CD4-positive, alpha-beta T cell treated with Interleukin-4 for 4 hours (primary cell): ENCODE results near the gene POM121L2.

Source experiments
- DNase-seq: peaks from one replicate; pipeline ENCODE4 v3.0.0-alpha.2; 2020

Gene POM121L2

DNA sequence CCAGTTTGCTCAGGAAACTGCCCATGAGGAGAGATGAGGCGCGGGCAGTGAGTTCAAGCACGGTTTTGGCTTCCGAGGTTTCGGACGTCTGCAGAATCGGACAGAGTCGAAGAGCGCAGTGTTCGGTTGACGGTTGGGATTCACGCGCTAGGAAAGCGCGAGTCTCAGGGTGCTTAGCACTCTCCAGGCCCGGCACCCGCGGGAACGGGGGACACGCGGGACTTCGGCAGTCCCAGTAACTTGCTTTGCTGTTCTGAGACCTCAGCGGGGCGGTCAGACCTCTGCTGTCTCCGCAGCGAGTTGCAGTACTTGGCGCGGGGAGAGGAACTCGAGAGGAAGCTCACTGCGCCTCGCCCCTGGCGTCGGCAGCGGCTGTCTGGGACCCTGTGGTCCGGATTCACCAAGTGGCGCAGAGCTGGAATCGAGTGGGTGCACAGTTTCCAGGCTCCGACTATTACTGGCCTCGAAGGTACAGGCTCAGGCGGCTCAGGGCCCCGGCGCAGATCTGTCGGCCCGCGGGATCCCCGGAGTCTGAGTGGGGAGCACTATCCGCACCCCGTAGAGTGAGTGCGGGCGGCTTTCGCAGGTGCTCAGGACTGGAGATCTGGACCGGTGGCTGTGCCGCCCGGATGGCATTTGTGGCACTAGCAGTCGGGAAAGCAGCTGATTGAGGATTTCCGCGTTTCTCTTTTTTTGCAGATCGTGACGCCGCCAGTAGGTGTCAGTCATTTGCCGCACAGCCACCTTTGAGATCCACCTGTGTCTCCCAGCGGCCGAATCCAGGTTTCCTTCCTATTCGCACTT lies at the start of gene POM121L2:
TSS of gene POM121L2 (minus strand) at position 128 of the 804 bp plus-strand sequence. CDS start at position 25, 103 bp downstream.
- DNase-seq = peak; percentile 65

DNA sequence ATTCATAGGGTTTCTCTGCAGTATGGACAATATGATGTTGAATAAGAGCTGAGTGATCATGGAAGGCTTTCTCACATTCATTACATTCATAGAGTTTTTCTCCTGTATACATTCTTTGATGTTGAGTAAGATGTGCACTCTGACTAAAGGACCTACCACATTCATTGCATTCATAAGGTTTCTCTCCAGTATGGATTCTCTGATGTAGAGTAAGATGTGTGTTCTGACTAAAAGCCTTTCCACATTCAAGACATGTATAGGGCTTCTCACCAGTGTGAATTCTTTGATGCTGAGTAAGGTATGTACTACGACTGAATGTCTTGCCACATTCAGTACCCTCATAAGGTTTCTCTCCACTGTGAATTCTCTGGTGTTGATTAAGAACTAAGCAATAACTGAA lies 47.2 kb upstream of the POM121L2 start:
- DNase-seq = no peak

DNA sequence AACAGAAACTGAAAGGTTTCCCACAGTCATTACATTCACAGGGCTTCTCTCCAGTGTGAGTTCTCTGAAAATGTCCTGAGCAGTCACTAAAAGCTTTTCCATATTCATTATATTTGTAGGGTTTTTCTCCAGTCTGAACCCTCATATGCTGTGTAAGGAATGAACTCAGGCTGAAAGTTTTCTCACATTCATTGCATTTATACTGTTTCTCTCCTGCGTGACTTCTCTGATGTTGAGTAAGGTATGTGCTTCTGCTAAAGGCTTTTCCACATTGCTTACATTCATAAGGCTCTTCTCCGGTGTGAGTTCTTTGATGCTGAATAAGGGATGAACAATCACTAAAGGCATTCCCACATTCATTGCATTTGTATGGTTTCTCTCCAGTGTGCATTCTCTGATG lies 46.7 kb upstream of the POM121L2 start:
- DNase-seq = no peak

DNA sequence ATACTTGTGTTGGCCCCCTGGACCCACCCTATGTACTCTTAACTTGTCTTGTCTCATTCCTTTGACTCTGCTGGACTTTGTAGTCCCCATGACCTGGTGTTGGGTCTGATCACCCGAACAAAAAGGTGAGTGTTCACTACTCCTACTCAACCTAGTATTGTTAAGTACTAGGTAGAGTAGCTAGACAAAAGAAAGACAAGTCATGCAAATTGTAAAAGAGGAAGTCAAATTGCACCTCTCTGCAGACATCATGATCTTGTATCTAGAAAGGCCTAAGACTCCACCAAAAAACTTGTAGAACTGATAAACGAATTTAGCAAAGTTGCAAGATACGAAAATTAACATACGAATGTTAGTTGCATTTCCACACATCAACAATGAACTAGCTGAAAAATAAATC lies 40.8 kb upstream of the POM121L2 start:
- no peak for DNase-seq

DNA sequence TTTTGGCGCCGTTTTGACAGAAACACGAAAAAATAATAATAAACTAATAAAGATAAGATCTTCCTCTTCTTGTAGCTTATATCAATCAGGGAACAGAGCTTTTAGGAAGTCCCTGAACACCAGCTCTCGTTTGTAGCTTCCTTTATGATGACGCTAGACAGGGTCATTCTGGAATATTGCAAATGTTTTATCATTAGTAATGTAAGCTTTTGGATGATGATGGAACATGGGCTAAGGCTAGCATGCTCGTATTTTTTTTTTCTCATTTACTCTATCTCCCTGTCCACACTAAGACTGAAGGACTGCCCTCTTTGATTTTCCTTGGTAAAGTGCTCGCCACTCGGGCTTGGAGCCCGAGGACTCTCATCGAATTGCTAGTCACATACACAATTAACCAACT lies 22.1 kb upstream of the POM121L2 start:
- no peak for DNase-seq

DNA sequence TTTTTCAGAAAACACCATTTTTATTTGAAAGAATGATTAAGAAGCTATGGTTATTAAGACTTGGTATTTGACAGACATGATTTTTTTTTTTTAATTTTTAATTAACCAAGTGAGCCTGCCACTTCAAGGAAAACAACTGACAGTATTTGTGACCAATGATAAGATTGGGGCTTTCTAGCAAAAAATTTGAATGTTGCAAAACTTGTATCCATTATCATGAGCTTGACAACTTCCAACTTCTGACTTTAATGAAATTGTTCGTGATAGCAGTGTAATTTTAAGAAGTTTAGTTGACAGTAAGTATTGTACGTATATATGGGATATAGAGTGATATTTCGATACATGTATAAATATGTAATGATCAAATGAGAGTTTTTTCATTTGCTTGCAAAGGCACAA lies 21.6 kb upstream of the POM121L2 start:
- no peak for DNase-seq

DNA sequence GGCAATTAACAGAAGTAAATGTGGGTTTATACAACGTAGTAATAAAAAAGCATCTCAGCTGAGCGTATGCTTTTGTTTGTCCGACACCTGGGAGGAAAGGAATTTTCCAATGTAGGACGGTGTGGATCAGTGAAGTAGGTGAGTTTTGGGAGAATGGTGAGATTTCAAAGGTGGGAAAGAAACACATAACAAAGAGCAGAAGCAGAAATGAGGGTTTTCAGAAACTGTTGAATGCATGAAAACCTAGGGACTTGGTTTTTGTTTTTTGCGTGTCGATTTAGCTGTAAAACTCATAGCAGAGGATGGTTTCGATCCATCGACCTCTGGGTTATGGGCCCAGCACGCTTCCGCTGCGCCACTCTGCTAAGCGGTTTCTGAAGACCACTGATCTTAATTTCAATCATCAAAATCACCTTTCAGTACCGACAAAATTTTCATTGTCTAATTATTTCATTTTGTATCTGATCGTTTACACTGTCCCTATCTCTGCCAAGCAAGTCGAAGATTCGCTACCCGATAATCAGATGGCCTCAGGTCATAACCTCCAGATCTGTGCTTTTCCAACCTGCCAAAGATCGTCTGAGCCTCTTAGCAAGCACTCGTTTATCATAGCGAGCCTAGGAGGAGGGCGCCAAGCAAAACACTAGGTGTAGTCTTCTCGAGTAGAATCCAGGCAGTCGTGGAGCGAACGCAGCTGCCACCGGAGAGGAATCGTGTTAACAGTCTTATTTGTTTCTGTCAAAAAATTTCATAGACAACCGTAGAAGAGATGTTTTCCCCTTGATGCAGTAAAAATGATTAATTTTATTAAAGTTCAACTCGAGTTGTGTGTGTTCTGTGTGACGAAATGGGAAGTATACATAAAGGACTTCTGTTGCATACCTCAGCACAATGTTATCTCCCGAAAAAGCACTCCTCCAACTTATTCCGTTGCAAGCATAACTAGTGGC lies 20.9 kb upstream of the POM121L2 start:
- DNase-seq = peak; percentile 28

DNA sequence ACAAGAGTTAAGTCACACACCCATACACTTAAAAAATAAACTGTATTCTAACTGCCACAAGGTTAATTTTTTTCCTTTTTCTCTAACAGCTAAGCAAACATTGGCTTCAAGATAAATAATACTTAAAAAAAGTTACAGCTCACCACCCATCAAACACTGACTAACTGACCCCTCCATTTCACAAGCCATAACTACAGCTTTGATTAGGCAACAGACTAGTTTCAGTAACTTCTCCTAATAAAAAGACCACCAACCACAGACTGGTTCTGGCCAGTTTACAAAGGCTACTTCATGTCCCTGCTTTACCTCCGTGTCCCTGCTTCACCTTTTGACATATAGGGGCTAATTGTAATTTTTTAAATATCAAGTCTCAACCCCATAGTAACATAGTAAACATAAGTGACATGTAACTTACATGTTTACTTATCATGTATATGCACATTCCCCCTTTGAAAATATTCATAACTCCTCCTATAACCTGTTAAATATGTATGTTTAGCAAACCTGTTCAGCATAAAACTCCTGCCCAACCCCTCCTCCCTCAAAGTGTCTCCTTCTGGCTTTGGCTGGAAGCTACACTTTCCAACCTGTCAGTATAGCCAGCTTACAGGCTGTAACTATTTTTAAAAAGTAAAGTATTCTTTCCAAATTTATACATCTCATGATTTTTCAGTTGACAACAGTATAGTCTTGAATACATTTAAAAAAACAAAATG lies 15.1 kb upstream of the POM121L2 start:
- no peak for DNase-seq

DNA sequence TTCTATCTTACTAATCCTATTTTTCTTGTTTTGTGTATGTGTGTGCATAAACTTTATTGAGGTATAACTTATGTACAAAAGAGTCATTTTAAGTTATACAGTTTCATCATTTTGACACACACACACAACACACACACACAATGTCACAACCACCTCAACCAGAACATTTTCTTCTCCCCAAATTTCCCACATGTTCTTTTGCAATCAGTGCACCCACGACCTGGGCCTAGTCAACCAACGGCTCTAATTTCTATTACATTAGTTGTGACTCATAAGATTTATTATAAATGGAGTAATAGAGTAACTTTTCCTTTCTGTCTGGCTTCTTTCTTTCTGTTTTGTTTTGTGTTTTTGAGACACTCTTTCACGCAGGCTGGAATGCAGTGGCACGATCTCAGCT lies 9.8 kb upstream of the POM121L2 start:
- no peak for DNase-seq

DNA sequence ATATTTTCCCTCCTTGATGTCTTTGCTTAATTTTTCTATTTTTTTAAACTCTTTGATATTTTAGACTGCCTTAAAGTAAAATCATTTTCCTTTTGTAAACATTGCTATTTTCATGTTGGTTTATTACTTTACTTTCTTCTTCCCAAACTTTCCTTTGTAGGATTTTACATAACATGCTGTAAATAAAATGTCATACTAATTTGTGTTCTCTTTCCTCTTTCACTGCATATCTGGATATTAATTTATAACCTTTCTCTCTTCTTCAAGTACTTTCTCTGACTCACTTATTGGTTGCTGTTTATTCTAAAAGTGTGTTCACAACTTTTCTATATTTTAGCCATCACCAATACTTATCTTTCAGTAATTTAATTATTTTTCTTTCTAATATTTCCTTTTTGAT lies 9.3 kb upstream of the POM121L2 start:
- no peak for DNase-seq

DNA sequence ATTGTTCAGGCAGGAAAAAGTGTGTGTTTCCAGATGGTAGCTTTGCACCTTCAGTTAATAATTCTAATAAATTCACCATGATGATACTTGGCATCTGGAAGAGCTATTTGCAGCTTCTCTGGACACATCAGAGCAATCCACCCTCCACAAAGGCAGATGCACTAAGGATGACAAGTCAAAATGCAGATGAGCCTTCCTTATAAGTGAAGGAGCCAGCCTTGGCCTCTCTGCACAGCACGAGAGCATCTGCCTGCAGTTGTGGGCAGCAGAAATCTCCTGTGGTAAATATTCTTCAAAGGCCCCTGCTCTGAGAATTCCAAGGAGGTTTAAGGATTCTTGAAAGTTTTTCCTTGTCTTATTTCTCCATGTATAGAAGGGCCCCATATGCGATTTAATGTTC lies 6.9 kb upstream of the POM121L2 start:
- DNase-seq = no peak

DNA sequence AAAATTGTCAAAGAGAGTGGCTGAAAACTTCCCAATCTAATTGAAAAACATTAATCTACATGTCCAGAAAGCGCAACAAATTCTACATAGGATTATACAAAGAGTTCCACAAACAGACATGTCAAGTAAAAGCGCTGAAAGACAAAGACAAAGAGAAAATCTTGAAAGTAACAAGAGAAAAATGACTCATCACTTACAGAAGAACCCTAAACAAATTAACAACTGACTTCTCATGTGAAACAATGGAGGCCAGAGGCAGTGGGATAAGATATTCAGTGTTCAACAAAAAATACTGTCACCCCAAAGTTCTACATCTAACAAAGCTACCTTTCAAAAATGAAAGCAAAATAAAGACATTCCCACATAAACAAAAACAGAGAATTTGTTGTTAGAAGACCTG lies 2.0 kb upstream of the POM121L2 start:
- DNase-seq = no peak

DNA sequence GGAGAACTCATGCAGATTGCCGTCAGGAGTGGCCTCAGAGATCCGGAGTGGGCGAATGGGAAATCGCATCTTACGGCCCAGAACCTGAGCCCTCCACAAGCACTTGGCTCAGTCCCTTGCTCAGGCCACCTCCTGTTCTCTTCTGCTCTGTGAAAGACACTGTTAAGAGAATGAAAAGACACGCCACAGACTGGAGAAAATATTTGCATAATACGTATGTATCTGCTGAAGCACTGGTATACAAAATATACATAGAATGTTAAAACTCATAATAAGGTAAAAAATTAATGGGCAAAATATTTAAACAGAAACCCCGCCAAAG lies 838 bp upstream of the POM121L2 start:
- no peak for DNase-seq

DNA sequence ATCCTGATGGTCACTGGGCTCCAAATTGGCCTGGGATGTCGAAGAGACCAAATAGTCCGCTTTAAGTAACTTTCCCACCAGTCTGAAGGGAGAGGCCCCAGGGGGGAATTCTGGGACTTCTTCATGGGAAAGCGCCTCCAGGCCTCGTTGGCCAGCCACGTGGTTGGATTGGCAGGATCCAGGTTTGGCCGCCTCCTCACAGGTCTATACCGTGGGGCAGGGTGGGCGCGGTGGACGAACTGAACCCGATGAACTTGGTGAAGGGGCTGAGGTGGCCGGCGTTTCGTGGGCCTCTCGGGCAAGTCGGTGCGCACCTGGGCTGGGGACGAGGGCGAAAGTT lies 297 bp downstream of the POM121L2 start:
- no peak for DNase-seq

DNA sequence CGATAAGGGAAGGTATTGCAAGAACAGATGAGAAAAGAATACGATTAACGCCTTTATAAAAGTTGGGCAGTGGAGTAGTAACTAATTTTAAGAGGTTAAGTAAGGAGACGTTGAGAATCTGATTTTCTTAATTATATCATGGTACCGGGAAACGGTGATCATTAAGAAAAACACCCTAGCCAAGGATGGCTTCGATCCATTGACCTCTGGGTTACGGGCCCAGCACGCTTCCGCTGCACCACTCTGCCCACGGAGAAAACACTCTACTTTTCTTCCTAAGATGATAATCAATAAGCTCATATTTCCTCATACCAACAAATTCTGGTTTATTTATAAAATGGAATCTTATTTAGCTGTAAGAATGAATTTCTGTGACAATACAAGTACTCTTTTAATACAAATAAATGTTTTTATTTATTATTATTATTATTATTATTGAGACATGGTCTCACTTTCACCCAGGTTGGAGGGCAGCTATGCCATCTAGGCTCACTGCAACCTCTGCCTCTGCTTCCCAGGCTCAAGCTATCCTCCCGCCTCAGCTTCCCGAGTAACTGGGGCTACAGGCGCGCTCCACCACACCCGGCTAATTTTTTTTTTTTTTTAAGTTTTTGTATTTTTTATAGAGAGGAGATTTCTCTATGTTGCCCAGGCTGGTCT lies 8.3 kb downstream of the POM121L2 start:
- no peak for DNase-seq

DNA sequence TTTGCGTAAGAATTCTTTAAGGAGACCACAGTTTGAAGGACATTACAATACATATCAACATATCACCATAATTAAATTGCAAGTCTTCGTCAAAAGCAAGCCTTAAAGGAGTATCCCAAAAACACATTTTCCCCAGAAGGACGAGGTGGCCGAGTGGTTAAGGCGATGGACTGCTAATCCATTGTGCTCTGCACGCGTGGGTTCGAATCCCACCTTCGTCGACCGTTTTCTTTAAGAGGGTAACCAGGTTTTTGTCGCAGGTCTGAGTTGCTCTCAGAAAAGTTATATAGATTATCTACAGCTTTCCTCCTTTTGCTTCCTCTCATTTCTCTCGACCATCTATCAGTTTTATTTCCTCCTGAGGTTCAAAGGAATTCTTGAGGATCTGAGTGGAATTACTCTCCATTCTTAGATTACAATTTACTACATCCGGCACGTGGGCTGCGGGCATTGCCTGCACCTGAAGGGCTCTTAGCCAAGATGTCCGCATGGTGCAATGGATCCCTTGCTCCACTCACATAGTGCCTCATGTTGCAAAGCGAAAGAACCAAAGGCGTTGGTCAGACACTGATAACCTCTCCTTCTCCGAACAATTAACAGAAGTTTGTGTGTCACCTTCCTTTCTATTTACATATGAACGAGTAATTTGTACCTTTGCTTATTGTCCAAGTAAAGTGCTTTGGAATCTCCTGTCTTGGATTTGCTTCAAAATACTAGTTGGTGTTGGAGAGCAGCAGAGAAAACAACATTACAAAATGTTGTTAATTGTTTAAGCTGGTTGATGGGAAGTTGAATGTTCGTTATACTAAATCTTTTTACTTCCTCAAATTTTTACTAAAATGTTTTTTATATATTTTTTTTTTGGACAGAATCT lies 14.0 kb downstream of the POM121L2 start:
- no peak for DNase-seq

DNA sequence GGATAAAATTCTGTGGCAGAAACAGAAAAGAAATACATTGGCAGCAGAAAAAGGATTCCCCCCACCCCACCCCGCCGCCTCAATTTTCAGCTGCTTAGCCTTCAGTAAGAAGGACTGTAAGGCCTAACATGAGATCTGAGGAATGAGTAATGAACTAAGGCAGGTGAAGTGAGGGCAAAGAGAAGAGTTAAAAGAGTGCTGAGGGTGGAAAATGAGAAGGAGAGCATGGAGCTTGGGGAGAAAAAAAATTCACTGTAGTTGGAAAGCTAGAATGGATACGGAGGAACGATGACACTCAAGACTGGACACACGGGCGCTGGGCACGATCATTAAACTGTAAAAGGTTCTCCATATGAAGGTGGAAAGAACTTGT lies 14.6 kb downstream of the POM121L2 start:
- no peak for DNase-seq

DNA sequence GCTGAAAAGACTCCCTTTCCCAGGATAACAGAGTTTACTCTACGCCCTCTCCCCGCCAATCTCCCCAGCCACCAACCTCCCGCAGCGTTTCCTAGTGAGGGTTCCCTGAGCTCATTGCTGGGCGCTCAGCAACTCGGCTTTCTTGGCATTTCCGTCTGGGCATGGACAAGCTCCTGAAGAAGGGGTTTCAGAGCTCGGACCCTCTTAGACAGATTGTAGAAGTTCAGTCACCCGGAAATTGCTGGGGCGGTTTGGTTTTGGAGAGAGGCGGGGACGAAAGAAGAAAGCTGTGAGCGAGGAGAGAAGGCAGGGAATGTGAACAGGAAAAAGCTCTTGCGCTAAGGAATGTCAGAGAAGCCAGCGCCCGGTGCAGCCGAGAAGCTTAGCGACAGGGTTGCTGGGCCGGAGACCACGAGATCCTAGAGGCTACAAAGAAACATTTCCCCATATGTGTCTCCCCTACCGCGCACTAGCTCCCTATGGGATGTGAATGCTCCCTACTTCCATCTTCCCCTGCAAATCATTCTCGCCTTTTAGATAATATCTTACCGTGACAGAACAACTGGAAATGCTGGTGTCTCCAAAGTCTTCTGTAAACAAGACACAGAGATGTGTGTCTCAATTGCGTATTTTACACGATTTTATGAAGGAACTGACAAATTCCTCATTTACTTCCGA lies 15.8 kb downstream of the POM121L2 start:
- no peak for DNase-seq

DNA sequence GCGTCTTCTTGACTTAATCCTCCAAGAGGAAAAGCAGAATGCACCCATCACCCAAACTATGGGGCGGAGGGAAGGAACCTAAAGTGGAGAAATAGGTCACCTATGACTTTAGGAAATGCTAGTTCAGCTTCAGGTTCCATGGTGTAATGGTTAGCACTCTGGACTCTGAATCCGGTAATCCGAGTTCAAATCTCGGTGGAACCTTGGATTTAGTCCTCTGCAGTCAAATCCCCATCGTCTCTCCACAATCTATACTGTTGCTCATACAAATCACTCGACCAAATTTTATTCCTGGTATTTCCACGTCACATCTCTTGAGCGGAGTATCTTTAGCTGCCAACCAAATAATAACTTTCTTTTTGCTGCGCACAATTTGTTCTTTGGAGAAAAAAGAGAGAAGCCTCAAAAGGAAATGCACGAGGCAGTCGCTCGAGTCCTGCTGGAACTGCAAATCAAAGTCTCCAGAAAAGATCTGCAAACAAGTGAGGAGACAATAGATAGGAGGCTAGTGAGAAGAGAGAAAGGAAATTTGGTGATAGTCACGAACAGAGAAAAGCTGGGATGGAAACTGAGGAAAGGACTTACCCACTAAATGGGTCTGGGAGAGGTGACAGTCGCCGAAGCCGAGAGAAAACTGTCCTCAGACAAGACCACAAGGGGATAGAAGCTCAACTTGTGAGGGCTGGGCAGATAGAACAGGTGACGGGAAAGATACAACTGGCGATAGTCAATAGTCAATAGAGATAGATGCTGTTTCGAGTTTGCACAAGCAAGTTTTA lies 16.6 kb downstream of the POM121L2 start:
- DNase-seq = no peak

DNA sequence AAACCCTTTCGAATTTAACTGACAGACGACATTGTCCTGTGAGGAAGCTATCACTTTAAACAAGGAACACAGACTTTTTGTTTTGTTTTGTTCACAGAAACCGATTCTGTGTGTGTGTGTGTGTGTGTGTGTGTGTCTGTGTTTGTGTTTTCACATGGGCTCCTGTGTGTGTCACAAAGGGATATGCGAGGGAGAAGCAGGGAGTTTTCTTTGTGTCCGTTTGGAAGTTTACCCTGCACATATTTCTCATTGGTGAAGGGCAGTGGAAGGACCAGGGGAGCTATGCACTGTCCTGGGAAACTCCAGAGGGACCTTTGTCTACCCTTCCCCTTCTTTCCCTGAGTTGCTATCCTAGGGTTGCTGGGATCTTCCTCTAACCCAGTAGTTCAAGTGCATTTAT lies 17.7 kb downstream of the POM121L2 start:
- DNase-seq = no peak
